PC-9 (cell line): ENCODE data around the gene ZNF2.

Experiments used
- EZH2 ChIP-seq: fragments of 200-600 bp; sonication (generic); IDR thresholded peaks from 2 replicates; pipeline ENCODE4 v1.8.0; 2017; ENCODE audit warnings: antibody characterized with exemption, low read depth
- TF ChIP-seq, protein P1 (sequence below): fragments of 200-600 bp; sonication (generic); conservative IDR thresholded peaks from 2 replicates; pipeline ENCODE4 v1.6.1; 2017; ENCODE audit warnings: mixed run types, antibody characterized with exemption, mild to moderate bottlenecking, moderate library complexity

DNA sequence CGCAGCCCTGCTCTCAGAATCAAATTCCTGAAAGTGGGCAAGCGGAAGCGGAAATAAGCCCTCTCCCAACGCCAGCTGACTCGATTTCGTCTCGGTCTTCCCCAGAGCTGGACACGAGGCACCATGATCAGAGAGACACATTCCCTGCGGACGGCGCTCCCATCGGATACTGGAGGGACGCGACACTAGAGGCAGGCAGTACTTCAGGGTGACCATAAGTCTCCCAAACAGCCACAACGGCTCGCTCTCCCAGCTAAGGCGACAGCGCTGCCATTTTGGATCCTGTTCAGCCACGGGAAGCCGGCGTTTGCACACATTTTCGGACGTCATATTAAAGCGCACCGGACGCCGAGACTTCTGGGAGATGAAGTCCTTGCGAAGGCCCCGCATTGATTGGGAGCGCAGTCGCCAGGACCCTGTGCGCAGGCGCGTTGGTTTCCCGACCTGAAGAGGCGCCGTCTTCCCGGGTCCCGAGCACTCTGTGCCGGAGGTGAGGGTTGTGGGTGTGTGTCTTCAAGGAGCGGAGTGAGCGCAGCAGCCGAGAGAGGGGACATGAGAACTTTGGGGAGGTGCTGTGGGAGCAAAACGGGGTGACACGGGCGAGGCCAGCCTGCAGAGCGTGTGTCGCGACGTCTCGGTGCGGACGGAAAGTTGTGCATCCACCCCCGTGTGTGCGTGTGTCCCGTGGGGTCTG is at the start of gene ZNF2:
- TF ChIP-seq, protein P1, sequence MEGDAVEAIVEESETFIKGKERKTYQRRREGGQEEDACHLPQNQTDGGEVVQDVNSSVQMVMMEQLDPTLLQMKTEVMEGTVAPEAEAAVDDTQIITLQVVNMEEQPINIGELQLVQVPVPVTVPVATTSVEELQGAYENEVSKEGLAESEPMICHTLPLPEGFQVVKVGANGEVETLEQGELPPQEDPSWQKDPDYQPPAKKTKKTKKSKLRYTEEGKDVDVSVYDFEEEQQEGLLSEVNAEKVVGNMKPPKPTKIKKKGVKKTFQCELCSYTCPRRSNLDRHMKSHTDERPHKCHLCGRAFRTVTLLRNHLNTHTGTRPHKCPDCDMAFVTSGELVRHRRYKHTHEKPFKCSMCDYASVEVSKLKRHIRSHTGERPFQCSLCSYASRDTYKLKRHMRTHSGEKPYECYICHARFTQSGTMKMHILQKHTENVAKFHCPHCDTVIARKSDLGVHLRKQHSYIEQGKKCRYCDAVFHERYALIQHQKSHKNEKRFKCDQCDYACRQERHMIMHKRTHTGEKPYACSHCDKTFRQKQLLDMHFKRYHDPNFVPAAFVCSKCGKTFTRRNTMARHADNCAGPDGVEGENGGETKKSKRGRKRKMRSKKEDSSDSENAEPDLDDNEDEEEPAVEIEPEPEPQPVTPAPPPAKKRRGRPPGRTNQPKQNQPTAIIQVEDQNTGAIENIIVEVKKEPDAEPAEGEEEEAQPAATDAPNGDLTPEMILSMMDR: no peak
- no peak for TF ChIP-seq EZH2
